ENCODE measurements around the gene ROCK1.

DNA sequence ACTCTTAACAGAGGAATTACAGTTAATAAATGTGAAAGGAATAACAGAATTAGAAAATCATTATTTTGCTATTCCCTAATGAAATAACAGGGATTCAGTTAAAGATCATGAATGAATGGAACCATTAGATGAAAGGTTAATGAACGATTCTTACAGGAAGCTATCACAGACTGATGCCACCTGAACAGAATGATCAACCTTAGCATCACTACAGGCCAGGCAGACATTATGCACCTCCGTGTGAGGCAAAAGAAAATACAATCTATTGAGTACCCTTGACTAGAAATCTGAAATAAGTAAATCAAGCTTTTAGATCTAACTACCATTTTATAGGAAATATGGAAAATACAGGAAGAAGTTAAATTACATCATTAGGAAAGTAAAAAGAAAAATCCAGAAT, 10.4 kb downstream of the ROCK1 start:
- TF ChIP-seq, protein P1, sequence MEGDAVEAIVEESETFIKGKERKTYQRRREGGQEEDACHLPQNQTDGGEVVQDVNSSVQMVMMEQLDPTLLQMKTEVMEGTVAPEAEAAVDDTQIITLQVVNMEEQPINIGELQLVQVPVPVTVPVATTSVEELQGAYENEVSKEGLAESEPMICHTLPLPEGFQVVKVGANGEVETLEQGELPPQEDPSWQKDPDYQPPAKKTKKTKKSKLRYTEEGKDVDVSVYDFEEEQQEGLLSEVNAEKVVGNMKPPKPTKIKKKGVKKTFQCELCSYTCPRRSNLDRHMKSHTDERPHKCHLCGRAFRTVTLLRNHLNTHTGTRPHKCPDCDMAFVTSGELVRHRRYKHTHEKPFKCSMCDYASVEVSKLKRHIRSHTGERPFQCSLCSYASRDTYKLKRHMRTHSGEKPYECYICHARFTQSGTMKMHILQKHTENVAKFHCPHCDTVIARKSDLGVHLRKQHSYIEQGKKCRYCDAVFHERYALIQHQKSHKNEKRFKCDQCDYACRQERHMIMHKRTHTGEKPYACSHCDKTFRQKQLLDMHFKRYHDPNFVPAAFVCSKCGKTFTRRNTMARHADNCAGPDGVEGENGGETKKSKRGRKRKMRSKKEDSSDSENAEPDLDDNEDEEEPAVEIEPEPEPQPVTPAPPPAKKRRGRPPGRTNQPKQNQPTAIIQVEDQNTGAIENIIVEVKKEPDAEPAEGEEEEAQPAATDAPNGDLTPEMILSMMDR (IDR thresholded peaks at IDR 0.05; ENCODE audit: extremely low read depth in 1 of 2, insufficient read depth in 1 of 2, low read depth in 1 of 2, low read length in 2 of 2) = no peak
- TF ChIP-seq, protein P2, sequence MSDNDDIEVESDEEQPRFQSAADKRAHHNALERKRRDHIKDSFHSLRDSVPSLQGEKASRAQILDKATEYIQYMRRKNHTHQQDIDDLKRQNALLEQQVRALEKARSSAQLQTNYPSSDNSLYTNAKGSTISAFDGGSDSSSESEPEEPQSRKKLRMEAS (IDR thresholded peaks at IDR 0.05; ENCODE audit: insufficient read depth, insufficient read length) = no peak
- TF ChIP-seq POLR2AphosphoS5 (IDR thresholded peaks at IDR 0.05; ENCODE audit: insufficient read depth, low read depth, low read length) = no peak
- no peak for TF ChIP-seq POLR2A (IDR thresholded peaks at IDR 0.05; ENCODE audit: low read depth, low read length)
- no peak for TF ChIP-seq EZH2 (IDR thresholded peaks at IDR 0.05; ENCODE audit: borderline replicate concordance, low read depth, low read length, severe bottlenecking)
- no peak for TF ChIP-seq FOS (IDR thresholded peaks at IDR 0.05; ENCODE audit: borderline replicate concordance, insufficient read depth, low read length)
- no peak for TF ChIP-seq MYC (IDR thresholded peaks at IDR 0.05; ENCODE audit: low read depth, low read length)
- no peak for TF ChIP-seq JUN (IDR thresholded peaks at IDR 0.05; ENCODE audit: borderline replicate concordance, insufficient read depth, insufficient read length, low read depth)
